Ishikawa (cell line): ENCODE results near the gene PLCD1.

Source experiments
- CEBPB ChIP-seq: IDR thresholded peaks from 2 replicates; pipeline ENCODE4 v1.6.1; 2012
- CREB1 ChIP-seq: IDR thresholded peaks from 2 replicates; pipeline ENCODE4 v1.6.1; 2012; ENCODE audit warnings: low read depth
- EGR1 ChIP-seq: IDR thresholded peaks from 2 replicates; pipeline ENCODE4 v1.6.1; 2012
- EP300 ChIP-seq: IDR thresholded peaks from 2 replicates; pipeline ENCODE4 v1.6.1; 2012; ENCODE audit warnings: borderline replicate concordance
- FOXM1 ChIP-seq: IDR thresholded peaks from 2 replicates; pipeline ENCODE4 v1.6.1; 2012; ENCODE audit warnings: low read depth, borderline replicate concordance
- MAX ChIP-seq: IDR thresholded peaks from 2 replicates; pipeline ENCODE4 v1.6.1; 2012
- NFIC ChIP-seq: IDR thresholded peaks from 2 replicates; pipeline ENCODE4 v1.6.1; 2012
- RAD21 ChIP-seq: IDR thresholded peaks from 2 replicates; pipeline ENCODE4 v1.6.1; 2012; ENCODE audit warnings: low read depth
- REST ChIP-seq: IDR thresholded peaks from 2 replicates; pipeline ENCODE4 v1.6.1; 2012; ENCODE audit warnings: low read depth, mild to moderate bottlenecking
- TAF1 ChIP-seq: IDR thresholded peaks from 2 replicates; pipeline ENCODE4 v1.6.1; 2012; ENCODE audit warnings: low read depth, mild to moderate bottlenecking
- TCF12 ChIP-seq: IDR thresholded peaks from 2 replicates; pipeline ENCODE4 v1.6.1; 2012; ENCODE audit warnings: low read depth
- TEAD4 ChIP-seq: IDR thresholded peaks from 2 replicates; pipeline ENCODE4 v1.6.1; 2012
- USF1 ChIP-seq: IDR thresholded peaks from 2 replicates; pipeline ENCODE4 v1.6.1; 2012
- YY1 ChIP-seq: IDR thresholded peaks from 2 replicates; pipeline ENCODE4 v1.6.1; 2012; ENCODE audit warnings: low read depth
- ZBTB7A ChIP-seq: IDR thresholded peaks from 2 replicates; pipeline ENCODE4 v1.6.1; 2012; ENCODE audit warnings: low read depth

Gene PLCD1

GRCh38 chr3:38004415-38005075 is 24.9 kb downstream of the PLCD1 start:
- TF ChIP-seq REST: no peak
- TF ChIP-seq RAD21: peak; percentile 63
- TF ChIP-seq NFIC: no peak
- peak; percentile 89 for TF ChIP-seq USF1
- no peak for TF ChIP-seq ZBTB7A
- TF ChIP-seq EP300: no peak
- no peak for TF ChIP-seq TEAD4
- no peak for TF ChIP-seq EGR1

- TF ChIP-seq ZBTB7A (peak; percentile 9; the same call in 1 of the 2 replicates), USF1 (no peak)
These were observed 25.5 kb downstream of the PLCD1 start for GRCh38 chr3:38003817-38004414.

- TF ChIP-seq RAD21 (peak; percentile 67), EP300 (no peak), MAX (no peak)
These were observed 26.0 kb downstream of the PLCD1 start for GRCh38 chr3:38003371-38003816.

- TF ChIP-seq REST (no peak), FOXM1 (no peak), TEAD4 (no peak), ZBTB7A (no peak), NFIC (no peak), USF1 (no peak), MAX (no peak), YY1 (no peak), CEBPB (no peak), EP300 (no peak), EGR1 (no peak), TCF12 (no peak), RAD21 (no peak), TAF1 (no peak), CREB1 (no peak)
These were observed 26.5 kb downstream of the PLCD1 start for GRCh38 chr3:38002940-38003339.

- no peak for TF ChIP-seq TCF12
- TF ChIP-seq MAX: no peak
- TF ChIP-seq YY1: no peak
- TF ChIP-seq CREB1: no peak
- no peak for TF ChIP-seq REST
- TF ChIP-seq USF1: no peak
- no peak for TF ChIP-seq EGR1
- no peak for TF ChIP-seq ZBTB7A
- TF ChIP-seq NFIC: no peak
- no peak for TF ChIP-seq FOXM1
- TF ChIP-seq RAD21: no peak
These were observed 27.1 kb downstream of the PLCD1 start for GRCh38 chr3:38002291-38002876.
